ENCODE results near the gene GABRA4.

The GABRA4 gene

DNA sequence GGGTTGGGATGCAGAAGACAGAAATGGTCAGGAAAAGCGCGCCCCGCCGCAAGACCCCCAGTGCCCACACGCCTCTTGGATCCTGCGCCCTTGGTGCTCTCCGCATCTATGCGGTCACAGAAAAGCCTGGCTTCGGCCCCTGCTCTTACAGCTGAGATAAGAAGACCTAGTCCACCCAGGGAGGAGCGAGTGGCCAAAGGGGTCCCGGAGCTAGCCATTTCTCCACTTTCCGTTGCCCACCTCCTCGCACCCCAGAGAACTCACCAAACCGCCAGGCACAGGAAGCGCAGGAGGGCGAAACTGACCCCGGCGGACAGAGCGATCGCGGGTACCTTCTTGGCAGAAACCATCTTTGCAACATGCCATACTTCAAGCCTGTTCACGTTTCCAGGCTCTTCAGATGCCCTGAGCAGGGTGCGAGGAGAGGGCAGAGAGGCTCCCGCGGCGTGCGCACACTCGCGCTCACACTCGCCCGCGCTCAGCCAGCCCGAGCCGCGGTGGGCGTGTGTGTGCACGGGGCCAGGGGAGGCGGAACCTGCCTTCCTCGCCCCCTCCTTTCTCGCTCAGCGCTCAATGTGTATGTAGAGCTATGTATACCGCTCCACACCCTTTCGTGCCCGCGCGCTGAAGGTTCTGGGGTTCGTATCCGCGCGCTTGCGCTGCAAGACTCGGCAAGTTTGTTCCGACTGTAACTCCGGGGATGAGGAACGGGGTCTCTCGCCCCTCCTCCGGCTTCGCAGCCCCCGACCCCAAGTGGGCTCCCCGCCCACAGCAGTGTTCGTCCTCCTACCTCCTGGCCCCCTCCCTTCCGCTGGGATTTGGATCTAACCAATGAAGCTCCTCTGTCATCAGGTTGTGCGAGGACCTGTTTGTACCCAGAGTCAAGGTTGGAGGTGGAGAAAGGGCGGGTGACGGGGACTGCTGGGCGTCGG, at the start of gene GABRA4:
TSS of gene GABRA4 (minus strand) at position 507 of the 932 bp plus-strand sequence. CDS start at position 350, 157 bp downstream.
- DNase-seq: no peak

DNA sequence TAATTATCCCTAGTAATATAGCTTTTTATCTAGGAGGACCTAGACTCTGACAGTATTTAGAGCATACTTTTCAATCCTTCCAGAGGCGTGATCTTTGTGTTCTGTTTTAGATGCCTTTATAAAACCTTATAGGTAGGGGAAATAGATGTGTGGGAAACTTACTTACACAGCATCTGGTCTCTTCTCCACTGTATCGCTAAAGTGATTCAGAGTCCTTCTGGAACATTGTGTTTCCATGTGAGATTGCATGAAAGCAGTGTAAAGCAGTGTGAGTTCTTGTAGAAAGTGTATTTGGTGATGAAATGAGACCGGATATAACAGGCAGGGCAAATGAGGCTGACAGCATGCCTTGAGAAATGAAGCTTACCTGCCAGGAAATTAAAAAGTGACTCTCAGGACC, 47.4 kb upstream of the GABRA4 start:
- no peak for DNase-seq

DNA sequence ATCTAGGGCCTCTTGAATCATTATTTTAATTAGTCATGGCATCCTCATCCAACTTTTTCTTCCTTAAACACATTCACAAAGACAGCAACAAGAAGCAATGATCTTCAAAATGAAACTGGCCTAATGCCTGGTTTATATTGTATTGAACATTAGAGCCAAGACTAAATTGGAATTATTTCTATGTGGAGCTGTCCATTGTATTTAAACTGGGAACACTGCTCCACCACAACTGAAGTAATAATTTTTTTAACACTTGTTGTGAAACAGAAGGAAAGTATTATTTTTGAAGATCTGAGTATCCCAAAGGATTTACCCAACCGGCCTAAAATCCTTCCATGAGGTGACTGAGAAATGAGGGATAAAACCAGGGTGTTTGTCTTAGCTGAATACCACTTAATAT, 44.9 kb upstream of the GABRA4 start:
- DNase-seq: no peak

DNA sequence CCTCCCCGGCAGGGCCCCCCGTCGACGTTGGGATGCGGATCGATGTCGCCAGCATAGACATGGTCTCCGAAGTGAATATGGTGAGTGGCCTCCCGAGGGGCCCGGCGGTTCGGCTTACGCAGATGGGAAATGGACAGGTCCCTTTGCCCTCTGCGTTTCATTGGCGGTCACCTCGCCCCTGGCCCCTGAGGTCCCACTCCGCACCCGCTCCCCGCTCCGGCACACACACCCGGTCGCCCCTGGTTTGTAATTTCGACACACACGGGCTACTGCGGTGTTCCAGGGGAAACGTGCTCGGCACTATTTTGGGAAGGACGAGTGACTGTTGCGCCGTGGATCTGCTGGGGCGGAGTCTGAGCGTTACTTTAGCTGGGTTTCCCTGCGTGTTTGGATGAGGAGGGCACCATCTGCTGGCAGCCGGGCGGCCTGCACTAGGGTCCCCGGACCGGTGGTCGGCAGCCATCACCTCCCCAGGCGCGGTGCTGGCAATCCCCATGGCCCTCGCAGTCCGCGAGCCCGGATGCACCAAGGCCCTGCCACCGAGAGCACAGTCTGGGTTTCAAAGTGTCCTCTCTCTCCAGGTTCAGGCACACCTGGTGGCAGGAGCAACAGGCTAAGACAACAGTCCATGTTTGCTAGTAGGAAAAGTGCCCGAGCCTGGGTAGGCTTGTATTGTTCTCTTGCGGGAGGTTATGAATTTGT, 39.2 kb upstream of the GABRA4 start:
- DNase-seq: peak; percentile 46

DNA sequence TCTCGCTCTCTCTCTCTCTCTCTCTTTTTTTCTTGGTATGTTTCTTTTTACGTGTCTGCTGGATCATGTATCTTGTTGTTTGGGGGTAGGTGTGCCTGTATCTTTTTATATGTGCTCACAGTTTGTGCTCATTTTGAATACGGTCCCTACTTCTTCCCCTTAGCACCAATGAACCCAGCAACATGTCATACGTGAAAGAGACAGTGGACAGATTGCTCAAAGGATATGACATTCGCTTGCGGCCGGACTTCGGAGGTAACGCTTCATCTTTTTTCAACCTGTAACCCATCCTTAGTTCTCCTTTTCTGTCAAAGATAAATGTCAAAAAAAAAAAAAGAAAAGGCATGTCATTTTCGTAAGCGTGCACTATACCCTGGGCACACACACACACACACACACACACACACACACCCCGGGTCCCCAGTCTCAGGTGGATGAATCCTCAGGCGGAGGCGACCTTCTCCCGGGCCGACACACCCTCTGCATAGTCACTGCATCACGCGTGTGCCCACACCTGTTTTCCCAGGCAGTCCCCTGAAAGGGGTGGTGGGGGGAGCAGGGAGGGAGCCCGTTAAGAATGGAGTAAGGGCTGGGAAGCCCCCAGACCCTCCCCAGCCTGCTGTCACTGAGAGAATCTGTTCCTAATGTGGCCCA, 38.5 kb upstream of the GABRA4 start:
- DNase-seq: peak; percentile 19

DNA sequence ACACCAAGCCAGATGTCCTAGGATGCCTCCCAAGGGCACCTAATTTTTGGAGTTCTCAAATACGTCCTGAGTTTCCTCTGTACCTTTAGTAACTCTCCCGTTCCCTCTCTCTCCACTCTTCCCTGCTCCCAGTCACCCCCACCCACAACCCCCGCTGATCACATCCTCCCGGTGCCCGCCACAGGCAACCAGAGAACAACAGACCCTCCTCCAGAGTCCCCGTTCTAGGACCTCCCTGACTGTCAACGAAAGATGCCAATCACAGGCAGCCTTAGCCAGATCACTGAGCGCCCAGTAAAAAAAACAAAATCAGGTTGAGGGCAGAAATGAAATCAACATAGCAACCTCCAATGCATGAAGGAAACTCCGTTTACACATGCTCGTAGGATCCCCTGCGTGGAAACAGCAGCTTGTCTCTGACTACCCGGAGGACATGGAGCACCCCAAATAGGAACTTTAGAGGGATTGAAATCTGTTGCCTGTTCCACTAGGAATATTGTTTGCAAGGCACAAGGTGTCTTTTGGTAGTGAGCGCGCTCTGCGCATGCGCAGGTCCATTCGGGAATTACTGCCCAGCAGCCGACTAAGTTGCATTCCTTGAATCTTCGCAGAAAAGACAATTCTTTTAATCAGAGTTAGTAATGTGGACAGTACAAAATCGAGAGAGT, 37.8 kb upstream of the GABRA4 start, which contains the start of gene GABRB1:
TSS of gene GABRB1 (plus strand) at position 557 of the 668 bp plus-strand sequence.
- peak; percentile 25 for DNase-seq

DNA sequence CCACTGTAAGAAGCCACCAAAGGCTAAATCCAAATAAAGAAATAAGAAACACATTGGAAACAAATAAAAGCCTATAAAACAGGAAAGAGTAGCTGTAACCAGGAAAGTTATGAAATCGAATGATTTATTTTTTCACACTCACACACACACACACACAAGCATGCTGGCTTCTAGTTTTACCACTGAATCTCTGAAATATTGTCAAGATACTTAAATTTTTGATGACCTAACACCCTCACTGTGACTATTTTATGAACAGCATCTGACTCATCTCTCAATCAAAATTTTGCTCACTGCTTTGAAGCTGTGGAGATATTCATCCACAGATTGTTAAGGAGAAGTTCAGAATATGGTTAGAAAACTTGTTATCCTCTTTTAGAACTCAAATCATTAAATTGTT, 24.1 kb upstream of the GABRA4 start:
- no peak for DNase-seq

DNA sequence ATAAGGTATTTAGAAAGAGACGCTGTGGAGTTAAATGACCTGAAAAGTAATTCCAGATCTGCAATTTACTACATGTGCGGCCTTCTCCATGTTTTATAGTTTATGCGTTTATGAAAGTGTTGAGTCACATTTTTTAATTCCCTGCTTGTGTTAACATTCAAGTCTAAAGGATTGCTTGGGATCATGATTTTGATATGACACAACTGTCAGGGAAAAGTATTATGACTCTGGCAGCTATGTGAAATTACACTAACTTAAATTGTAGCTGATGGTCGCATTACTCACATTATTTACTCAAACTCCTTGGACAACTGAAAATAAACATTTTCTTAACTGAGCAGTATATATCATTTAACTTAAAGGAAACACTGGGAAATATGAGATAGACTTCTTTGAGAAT, 23.7 kb upstream of the GABRA4 start:
- no peak for DNase-seq

DNA sequence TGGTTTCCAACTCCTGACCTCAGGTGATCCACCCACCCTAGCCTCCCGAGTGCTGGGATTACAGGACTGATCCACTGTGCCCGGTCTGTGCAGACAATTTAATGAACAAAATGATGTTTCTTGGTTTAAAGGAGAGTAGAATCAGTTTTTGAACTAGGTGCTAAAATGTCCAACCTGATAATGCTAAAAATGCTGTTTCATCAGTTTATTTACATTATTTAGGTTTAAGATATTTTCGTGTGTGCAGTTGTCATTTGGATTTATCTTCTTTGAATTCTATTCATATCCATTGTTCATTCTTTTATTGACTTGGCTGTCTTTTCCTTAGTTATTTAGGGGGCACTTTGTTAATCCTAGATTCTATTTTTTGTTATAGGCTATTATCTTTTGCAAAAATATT, 20.0 kb upstream of the GABRA4 start:
- DNase-seq: no peak

DNA sequence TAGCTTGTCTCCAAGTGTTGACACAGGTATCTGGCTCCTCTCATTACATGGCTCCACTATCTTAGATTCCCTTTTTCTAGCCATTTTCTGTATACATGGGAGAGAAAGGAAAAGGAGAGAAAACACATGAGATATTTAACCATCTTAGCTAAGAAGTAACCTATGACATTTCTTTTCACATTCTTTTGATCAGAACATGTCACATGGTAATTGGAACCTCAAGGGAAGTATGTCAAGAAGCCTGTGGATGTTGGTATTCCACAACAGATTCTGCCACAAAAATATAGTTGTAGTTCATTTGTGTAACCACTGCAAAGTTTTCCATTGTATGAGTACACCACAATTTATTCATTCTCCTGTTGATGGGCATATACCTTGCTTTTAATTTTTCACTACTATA, 19.3 kb upstream of the GABRA4 start:
- DNase-seq: no peak

DNA sequence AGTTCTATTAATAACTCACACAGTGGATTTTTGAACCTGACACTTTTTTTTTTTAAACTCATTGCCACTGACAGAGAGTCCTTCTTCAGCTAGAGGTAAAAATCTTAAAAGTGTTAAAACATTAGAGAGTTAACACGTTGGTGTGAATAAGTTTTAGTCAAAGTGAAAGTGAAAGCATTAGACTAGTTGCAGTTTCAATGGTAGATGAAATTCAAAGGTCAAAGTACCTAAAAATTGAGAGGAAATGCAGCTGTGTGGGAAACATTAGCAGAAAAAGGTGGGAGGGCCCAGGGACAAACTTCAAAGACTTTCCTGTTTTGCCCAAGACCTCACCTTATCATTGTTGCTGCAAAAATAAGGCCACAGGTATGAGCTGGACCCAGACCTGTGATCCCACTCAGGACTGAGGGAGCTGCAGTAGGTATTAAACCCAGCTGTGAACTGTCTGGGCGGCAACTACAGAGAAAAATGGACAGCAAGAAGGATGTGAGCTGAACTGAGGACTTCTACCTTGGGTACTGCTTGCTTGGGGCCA, 17.6 kb upstream of the GABRA4 start:
- no peak for DNase-seq

DNA sequence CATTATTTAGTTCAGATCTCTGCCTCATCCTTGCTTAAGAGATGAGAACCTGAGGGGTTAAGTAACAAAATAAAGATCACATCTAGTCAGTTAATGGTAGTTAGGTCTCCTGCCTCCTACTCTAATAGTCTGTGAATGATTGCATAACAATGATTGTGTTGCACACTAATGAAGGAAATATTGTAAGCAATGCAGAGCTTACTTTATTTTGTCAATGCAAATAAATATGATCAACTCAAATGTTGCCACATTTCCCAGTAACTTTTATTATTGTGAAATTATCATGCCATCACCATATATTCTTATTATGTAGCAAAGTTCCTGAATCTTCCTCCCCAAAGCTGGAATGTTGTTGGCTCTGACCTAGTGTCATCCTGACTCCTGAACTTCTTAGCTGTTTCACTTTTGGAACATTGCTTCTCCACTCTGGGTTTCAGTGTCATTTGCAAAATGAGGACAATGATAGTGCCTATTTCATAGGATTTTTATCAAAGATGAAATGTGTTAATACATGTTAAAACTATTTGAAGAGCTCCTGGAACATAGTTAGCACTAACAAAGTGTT, 17.0 kb upstream of the GABRA4 start:
- DNase-seq: no peak

DNA sequence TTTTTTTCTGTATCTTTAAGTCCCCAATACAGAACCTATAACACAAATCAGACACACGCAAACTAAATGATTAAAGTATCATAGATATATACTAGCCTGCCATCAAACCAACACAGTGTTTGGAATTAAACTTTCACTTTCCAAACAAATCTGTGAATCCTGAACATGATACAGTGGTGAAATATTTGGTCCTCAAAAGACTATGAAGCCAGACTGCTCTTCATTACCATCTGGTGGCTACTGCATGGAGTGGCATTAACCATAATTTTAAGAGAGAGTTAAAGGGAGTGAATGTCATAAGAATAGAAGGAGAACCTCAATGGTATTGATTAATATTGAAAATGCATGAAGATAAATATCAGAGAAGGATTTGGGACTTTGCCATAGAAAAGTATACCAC, 9.2 kb upstream of the GABRA4 start:
- DNase-seq: peak; percentile 15

DNA sequence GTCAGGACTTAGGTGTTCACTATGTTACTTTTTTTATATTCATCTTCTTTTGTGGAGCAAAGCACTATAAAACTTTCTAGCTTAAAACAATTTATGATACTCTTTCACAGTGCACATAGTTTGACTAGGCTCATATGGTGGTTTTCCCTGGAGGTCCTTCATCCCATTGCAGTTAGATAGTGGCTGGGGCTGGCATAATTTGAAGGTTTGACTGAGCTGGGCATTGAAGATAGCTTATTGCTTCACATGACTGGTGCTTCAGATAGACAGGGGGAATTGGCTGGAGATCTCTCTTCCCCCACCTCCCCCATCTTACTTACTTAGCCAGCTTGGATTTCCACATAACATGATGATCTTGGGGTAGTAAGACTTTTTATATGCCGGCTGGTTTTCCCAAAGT, 7.0 kb upstream of the GABRA4 start:
- DNase-seq: no peak

DNA sequence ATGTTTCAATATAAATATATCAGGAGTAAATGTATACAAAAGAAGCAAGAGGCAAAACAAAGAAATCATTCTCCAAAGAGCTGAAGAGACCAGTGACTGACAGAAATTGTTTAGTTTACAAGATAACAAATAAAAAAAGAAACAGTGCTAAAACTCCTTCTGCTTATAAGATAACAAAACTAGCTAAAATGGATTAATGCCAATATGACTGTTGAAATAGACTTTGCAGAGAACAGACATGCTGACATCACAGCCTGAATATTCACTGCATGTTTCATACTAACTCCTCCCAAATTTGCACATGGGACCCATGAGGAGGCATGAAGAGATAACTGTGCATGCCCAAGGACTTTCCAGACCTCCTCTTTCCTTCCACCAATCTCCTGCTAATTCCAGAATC, 6.2 kb upstream of the GABRA4 start:
- DNase-seq: no peak

DNA sequence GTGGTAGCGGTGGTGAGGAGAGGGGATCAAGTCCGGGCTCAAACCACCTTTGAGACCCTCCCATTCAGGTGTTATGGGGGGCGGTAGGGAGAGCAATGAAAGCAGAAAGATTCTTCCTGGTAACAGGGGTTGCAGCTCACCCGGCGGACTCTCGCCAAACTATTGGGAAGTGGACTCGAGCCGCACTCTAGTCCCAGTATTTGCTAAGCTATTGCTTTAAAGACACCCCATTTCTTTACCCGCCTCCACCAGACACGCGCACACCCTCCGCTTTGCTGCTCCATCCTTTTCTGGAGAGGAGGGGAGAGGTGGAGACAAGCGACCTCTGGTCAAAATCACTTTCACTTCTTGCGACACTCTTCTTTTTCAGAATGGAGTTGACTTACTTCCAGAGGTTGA, 625 bp upstream of the GABRA4 start:
- no peak for DNase-seq

DNA sequence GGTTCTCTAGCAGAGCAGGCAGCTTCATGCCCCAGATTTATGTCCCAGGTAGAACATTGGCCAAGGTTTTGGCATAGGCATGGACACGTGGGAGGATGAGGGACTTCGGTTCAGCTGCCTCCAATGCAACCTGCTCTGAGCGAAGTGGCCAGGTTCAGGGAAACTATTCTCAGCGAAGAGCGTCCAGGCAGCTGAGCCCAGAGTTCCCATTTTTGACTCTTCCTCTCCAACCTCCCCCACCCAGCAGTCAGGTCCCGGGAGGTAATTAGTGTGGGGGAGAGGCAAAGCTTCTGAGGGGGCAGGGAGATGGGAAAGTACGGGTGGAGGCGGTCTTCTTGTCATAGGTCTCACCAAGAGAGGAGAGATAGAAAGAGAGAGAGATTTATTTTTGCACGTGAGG, 1.0 kb downstream of the GABRA4 start:
- no peak for DNase-seq

DNA sequence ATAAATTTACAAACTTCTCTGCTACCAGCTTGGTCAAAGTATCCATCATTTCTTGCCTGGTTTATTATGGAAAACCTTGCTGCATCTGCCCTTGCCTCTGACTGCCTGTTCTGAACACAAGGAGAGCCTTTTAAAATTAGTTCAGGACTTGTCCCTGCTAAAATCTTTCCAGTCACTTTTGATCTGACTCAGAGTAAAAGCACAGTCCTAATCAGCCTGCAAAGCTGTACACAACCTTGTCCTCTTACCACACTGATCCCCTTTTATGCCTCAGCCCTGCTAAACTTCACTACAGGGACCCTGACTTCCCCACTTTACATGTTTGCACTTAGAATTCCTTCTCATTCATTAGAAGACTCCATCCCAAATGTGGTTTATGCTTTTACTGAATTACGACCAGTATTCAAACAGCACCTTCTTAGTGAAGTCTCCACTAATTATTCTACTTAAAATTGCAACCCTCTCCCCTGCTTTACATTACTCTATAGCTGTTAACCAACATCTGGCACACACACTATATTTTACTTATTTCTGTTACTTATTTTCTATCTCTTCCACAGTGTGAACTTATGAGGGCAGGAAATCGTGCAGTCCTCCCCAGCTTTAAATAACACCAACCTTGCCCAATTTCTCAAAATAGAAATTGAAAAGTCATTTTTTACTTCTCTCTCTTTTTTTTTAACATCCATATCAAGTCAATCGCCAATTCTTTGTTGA, 6.3 kb downstream of the GABRA4 start:
- DNase-seq: no peak

DNA sequence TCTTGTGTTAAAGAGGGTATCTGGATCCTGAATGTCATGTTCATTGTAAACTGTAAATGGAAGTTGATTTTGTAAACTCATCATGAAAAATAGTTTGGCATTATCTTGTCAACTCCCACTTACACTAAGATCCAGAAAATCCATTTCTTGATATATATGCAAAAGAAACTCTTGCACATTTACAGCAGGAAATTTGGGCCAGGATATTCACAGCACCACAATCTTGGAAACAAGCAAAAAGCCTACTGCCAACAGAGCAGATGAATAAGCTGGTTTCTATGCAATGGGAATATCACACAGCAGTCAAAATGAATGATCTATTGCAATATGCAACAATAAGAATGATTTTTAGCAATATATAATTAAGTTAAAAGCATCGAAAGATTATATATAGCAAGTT, 8.6 kb downstream of the GABRA4 start:
- no peak for DNase-seq

DNA sequence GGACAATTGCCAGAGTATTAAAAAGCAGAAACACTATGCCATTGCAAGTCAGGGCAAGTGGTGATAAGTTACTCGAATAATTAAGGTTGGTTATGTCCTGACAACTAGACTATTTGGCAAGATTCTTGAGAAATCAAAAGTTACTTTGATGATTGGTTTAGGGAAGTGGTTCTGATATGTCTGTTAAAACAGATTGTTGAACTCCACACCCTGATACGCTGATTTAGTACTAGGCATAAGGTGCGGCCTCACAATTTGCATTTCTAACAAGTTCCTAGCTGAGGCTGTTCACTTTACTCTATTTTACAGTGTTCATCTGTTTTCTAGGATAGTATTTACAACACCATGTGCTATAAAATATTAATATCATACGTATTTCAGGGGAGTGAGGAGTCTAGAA, 12.5 kb downstream of the GABRA4 start:
- no peak for DNase-seq

DNA sequence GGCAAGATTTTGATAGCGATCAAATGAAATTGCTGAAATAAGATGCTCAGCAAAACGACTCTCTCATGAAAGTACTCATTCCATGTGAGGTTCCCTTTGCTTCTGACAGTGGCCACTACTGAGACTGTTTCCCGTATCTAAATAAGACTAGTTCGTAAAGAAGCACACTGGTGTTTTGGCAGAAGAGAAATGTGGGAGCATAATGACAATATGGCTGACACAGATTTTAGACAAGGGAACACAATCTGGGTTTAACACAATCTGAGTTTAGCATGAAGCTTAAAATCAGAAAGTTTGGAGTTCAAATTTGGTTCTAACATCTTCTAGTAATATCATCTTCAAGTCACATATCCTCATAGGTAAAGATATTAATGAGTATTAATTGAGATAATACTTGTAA, 13.7 kb downstream of the GABRA4 start:
- DNase-seq: no peak

DNA sequence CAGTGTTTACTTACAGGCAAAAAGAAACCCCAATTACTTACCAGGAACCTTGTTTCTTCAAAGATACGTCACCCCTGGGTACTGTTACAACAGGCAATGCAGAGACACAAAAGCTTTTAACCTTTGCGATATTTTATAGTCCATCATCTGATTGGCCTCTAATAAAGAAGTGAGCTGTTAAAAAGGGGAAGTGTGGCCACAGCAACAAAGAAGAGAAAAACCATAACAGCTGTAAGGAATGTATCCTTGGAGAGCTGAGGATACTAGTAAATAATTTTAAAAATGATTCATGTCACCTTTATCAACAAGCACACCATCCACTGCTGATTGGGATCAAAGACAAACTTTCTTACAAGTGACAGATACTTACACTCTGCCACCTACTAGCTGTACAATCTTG, 14.1 kb downstream of the GABRA4 start:
- DNase-seq: no peak

All from NCI-H524 treated with DMSO at 0.1 percent for 48 hours (cell line).